Neural cell (in vitro differentiated cells): Measurements from ENCODE around the gene ARHGEF40.

Experiments
- CTCF ChIP-seq: fragments of 450-650 bp; IDR thresholded peaks from 2 replicates; pipeline ENCODE4 v1.5.1; 2014; ENCODE audit warnings: antibody characterized with exemption, mild to moderate bottlenecking, moderate library complexity; ENCODE audit not compliant: poor library complexity, severe bottlenecking
- EP300 ChIP-seq: fragments of 450-650 bp; conservative IDR thresholded peaks from 2 replicates; pipeline ENCODE4 v1.6.1; 2014; ENCODE audit warnings: antibody characterized with exemption, mild to moderate bottlenecking, moderate library complexity; ENCODE audit not compliant: poor library complexity, severe bottlenecking
- RAD21 ChIP-seq: fragments of 450-650 bp; conservative IDR thresholded peaks from 2 replicates; pipeline ENCODE4 v1.6.1; 2014; ENCODE audit warnings: antibody characterized with exemption, mild to moderate bottlenecking, moderate library complexity

GRCh38 chr14:21049271-21049673 lies 20.8 kb upstream of the ARHGEF40 start:
- no peak for TF ChIP-seq RAD21
- no peak for TF ChIP-seq CTCF
- no peak for TF ChIP-seq EP300
